Stimulated activated CD8-positive, alpha-beta memory T cell treated with anti-CD3 and anti-CD28 coated beads, Interleukin-2, amount 100 ng/mL, for 48 hours (primary cell): ENCODE measurements around the gene RPLP1.
A peak's percentile ranks its signal among the peaks of the same experiment; 100 is the strongest.

Experiments used
- DNase-seq, 2 donors: peaks; one replicate each; pipeline ENCODE4 v3.0.0-alpha.2; 2020; ENCODE audit warnings: low read depth in 2 of 2

RPLP1 gene

DNA sequence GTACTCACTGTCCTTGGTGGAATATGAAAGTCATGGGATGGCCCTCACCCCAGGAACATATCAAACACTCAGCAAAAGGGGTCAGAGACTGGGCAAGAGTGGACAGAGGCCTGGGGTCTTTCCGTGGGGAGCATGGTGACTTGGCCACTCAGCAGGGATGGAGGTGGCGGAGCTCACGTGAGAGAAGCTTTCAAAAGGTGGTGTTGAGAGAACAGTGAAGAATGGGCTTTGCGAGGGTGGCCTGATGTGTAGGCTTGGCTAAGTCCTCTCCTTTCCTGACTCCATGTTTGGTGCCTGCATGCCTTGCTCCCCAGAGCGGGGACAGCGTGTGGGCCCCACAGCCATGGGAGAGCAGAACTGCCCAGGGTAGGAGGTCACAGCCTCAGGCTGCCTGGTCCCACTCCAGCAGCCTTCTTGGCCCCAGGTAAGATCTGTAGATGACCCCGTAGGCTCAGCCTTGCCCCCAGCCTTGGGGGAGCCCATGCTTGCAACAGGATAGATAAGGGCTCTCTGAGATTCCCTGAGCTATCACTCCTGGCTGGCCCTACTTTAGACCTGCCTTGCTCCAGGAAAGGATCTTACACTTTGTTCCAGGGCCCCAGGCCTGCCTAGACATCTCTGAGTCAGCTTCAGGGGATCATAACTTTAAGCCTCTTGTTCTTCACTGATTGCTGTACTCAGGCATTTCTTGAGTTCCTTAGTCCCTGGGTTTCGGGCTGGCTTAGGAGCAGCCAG is 17.0 kb downstream of the RPLP1 start:
- DNase-seq, result no peak

GRCh38 chr15:69472046-69472445 is 19.4 kb downstream of the RPLP1 start:
- no peak for DNase-seq

DNA sequence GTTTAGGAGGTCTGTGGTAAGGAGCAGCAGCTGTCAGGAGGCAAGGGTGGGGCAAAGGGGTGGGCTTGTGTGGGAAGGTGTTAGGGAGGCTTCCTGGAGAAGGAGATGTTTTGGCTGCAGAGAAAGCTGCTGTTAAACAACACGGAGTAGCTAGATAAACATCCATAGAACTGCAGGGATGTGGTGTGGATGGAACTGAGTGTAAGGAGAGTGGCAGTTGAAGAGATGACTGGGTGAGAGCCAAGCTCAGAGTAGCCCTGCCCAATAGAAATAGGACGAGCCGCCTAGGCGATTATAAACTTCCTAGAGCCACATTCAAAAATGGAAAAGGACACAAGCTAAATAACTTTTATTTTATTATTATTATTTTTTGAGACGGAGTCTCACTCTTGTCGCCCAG is 19.9 kb downstream of the RPLP1 start:
- no peak for DNase-seq

DNA sequence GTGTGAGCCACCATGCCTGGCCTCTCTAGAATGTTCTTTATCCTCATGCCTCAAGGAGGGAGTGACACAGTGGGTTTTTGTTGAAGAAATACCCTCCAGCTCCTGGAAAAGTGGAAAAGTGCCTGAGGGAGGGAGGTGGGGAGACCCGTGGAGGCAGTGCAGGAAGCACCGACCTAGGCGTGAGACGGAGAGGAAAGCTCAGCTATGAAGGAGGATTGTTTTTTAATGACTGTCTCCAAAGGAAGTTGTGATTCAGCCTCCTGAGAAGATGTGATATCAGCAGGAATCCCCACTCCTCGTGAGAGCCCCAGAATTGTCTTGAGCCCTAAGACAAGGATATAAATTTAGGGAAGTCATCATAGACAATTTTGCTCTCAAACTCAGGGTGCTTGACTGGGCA is 21.7 kb downstream of the RPLP1 start:
- no peak for DNase-seq

- DNase-seq, result no peak
Measured at GRCh38 chr15:69474846-69475455, 22.3 kb downstream of the RPLP1 start.

DNA sequence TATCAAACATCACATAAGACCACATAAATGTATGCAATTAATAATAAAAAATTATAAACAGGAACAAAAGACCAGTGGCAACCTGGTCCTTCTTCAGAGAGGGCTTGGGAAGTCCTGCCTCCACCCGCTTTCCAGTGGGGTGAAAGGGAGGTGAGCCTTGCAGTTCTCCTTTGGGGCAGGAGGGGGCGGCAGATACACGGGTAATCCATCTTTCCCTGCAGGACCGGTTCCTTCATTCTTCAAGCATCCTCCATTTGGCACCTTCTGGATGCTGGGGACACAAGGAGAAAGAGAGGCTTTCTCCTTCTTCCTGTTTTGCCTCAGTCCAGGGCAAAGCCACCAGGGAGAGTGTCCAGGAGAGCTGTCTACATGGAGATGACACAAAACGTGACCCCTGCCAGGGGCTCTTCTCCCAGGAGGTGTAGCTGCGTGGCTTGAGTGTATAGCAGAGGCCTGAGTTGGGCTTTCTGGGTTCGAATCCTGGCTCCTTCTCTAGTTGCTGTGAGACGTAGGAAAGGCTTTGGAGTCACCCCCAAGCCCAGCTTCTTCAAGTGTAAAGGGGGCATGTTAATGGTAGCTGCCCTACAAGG is 23.2 kb downstream of the RPLP1 start:
- DNase-seq, result peak; percentile 43 to 67

DNA sequence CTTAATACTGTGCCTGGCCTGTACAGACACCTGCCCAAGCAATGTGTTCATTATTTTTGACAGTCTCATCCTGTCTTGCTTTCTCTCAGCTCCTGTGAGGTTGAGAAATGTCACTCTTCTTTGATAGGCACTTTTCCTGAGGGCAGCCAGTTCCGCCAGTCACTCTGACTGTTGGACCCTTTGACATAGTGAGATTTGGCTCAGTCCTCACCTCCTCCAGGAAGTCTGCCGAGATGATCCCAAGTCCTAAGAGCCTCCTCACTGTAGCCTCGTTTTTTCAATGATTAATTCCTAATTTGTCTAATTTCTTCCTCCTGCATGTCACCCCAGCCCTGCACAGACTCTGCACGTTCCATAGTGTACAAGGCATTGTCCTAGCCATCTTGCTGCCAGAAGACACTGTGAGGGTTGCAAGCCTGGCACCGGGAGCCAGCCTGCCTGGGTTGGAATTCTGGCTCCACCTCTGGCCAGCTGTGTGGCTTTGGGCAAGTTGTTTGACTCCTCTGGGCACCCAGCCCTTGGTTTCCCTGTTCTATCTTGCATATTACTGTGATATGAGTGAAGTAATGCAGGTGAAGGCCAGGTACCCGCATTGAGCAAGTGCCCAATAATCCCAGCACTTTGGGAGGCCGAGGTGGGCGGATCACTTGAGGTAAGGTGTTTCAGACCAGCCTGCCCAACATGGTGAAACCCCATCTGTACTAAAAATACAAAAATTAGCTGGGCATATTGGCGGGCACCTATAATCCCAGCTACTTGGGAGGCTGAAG is 24.3 kb downstream of the RPLP1 start:
- no peak for DNase-seq

- DNase-seq, result peak in 1 of 2 donors; percentile 31
Measured at GRCh38 chr15:69478259-69478781, 25.7 kb downstream of the RPLP1 start.

- DNase-seq, result no peak
Measured at GRCh38 chr15:69479081-69479480, 26.5 kb downstream of the RPLP1 start.

GRCh38 chr15:69479971-69480370 is 27.4 kb downstream of the RPLP1 start:
- DNase-seq, result no peak

GRCh38 chr15:69480932-69481331 is 28.3 kb downstream of the RPLP1 start:
- DNase-seq, result no peak

DNA sequence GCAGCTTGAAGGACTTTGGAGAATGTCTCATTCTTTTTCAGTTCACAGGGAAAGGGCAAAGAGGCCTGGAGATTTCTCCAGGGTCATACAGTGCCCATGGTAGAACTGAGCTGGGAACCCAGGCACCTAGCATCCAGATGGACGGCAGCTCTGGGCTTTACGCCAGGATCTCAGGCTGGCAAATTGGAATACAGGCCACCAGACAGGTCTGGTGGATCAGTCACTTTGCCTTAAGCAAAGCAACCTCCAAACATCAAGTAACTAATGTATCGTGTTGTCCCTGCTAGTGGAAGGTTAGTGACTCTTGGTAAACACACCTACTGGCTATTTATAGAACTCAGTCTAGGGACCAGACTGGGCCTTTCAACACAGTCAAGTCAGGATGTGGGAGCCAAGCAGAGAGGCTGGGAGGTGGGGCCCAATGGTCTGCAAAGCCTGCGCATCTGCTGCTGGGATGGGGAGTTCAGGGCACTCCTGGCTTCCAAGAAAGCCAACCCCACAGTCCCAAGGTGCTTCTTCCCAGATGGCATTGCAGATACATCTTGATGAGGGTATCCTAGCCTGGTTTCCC is 30.2 kb downstream of the RPLP1 start:
- no peak for DNase-seq

DNA sequence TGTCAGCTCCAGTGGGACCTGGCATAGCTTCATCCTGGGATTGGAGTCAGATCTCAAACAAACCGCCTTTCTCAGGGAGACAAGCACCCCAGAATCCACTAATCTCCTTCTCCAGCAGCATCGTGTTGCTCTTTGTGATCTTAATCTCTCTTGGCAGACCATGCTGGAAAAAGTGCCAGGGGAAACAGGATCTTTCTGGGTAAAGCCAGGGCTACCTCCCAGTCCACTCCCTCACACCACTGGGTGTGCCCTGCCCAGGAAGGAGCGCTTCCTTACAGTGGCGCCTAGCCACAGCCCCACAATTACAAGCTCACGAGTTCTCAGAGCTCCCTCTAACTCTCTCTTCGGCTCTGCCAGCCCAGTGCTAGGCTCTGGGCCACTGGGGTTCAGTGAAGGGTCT is 32.2 kb downstream of the RPLP1 start:
- DNase-seq, result no peak

DNA sequence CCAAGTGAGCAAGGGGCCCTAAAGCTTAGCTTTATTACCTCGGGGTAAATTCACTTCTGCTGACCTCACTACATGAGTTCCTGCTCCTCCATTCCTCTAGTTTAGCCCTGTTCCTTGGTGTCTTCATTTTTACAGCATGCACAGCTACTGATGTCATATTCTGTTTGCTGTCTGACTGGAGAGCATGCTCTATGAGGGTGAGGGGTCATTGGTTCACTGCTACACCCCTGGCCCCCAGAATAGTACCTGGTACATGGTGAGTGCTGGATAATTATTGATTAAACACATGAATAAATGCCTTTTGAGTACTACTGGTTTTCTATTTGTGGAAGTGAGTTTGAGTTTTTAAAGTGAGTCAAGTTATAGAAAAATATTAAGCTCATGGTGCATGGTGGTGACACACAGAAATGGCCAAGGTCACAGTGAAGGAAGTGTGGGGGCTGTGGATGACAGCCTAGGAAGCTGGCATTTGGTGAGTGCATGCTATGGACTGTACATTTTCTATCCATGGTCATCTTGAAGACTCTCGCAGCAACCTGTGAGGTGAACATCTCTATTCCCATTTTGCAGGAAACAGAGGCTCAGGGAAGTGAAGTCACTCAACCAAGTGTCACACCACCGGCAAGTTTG is 34.0 kb downstream of the RPLP1 start:
- DNase-seq, result no peak

DNA sequence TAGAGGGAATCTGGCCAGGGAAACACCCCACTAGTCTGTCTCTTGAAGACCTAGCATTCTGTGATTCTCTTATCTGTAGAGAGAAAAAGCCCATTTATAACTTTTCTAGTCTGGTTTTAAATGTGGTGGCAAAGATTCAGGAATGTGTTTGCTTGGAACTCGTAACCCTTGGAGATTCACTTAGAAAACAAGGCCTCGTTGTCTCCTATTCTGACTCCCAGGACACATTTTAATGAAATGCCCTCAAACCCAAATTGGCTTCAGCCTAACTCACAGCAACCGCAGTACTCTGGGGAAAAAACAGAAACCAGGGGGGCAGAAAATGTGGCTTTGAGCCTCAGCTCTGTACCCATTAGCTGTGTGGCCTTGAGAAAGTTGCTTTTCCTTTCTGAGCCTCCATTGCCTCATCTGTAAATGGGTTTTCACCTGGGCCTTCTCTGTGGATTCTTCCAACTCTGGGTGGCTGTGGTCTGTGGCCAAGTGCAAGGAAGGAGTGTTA is 36.5 kb downstream of the RPLP1 start:
- no peak for DNase-seq

DNA sequence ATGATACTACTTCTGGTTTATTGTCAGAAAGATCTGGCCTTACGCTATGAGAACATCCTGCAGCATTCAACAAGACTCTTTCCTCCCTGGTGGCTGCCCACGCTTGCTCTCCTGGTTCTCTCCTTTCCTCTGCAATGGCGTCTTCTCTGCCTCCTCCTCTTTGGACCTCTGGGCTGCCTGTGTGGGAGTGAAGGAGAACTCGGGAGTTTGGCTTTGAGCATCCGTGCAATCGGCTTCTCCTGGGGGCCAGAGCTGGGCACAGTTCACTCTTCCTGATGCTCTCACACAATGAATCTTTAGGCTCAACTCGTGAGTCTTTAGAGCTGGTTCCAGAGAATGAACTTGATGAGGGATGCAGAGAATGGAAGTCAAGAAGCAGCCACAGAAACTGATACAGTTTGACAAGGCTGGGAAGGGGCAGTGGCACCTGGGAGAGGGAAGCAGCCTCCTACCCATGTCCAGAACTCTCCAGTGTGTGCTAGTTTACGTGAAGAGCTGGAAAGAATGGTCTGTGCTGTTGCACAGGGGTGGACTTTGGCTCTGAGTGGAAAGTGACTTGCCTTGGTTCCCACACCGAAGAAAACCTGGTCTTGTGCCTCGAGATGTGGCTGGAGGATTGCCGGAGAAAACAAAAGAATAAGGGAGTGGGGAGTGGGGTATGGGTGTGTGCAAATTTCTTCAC is 37.9 kb downstream of the RPLP1 start:
- no peak for DNase-seq

DNA sequence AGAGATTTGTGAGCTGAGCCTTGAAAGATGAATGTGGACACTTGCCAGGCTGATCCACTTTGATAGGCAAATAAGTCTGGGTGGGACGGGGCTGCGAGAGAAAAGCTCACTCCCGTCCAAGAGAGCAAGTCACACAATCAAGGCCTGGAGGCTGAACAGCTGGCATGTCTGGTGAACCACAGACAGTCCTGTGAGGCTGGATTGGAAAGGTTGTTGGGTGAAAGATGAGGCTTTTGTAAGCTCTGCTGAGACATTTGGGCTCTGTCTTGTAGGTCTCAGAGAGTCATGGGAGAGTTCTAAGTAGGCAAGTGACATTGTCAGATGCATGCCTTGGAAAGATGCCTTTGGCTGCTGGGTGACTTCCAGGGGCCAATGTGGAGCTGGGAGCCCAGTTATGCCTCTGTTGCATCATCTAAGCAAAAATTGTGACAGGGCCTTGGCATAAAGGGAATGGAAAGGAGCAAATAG is 38.5 kb downstream of the RPLP1 start:
- DNase-seq, result no peak

GRCh38 chr15:69493406-69493805 is 40.8 kb downstream of the RPLP1 start:
- no peak for DNase-seq

DNA sequence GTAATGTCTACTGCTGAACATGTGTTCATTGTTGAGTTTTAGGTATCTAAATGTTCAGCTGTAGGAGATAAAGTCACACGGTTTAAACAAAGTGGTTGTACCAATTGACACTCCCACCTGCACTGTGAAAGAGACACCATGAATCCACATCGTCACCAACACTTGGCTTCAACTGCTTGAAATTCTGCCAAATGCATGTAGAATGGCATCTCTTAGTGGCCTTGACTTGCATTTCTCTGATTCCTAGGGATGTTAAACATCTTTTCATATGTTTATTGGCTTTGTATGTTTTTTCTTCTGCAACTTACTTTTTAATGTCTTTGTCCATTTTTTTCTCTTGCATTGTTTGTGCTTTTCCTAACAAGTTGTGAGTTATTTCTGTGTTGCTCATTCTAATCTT is 43.4 kb downstream of the RPLP1 start:
- no peak for DNase-seq

DNA sequence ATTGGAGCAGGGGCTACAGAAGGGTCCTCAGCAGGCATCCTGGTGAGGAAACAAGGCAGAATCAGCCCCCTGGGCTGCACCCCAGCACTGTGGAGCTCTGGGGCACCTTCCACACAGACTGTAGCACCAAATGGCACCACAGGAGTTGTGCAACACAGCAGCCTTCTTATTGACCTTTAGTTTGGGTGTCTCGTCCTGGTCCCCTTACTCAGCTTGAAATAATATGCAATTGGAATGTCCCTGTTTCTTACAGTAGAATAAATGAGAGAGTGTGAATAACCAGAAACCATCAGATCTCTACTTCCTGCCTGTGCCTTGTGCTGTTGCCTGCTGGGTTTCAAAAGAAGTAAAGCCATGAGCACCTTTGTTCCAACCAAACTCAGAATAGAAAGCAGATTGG is 44.5 kb downstream of the RPLP1 start:
- no peak for DNase-seq

- DNase-seq, result no peak
Measured at GRCh38 chr15:69497667-69498066, 45.0 kb downstream of the RPLP1 start.
